ENCODE data around the gene IGSF6. TPM values are rescaled to one million over a fixed set of nuclear protein-coding genes. Genes with fewer than 3 reads are reported as not detected.

The IGSF6 gene
- total and polyA plus RNA-seq, 2 of the 13 experiments (the other 11 are each of a cell fraction or from before 2014, with no cell fraction given) = not detected

GRCh38 chr16:21638573-21638975 is 13.8 kb downstream of the IGSF6 start (continued):
- TF ChIP-seq ZNF512 (CRISPR knock-in tag; IDR thresholded peaks at IDR 0.05) (no peak), ZSCAN9 (CRISPR knock-in tag; IDR thresholded peaks at IDR 0.05; ENCODE audit: borderline replicate concordance) (peak; percentile 49; the same call in 1 of the 2 replicates), PREB (CRISPR knock-in tag; IDR thresholded peaks at IDR 0.05) (no peak), UBTF (CRISPR knock-in tag; IDR thresholded peaks at IDR 0.05) (no peak), SKI (IDR thresholded peaks at IDR 0.05; ENCODE audit: partially characterized antibody) (peak; percentile 43), HNRNPK (IDR thresholded peaks at IDR 0.05; ENCODE audit: low read depth, low read length, poor library complexity, severe bottlenecking) (no peak), SP5 (CRISPR knock-in tag; IDR thresholded peaks at IDR 0.05; ENCODE audit: borderline replicate concordance, low read depth) (peak; percentile 99), XBP1 (CRISPR knock-in tag; IDR thresholded peaks at IDR 0.05) (no peak), ZNF263 (CRISPR knock-in tag; IDR thresholded peaks at IDR 0.05) (no peak), TRAFD1 (CRISPR knock-in tag; IDR thresholded peaks at IDR 0.05; ENCODE audit: borderline replicate concordance) (no peak), ZNF441 (CRISPR knock-in tag; IDR thresholded peaks at IDR 0.05; ENCODE audit: borderline replicate concordance) (no peak), SYNCRIP (IDR thresholded peaks at IDR 0.05; ENCODE audit: insufficient read depth, low read depth, low read length) (no peak), SMAD9 (CRISPR knock-in tag; IDR thresholded peaks at IDR 0.05) (no peak), RFX1 (IDR thresholded peaks at IDR 0.05) (no peak), MLX (CRISPR knock-in tag; IDR thresholded peaks at IDR 0.05) (no peak; the same call in 1 of the 2 replicates), ZBTB39 (CRISPR knock-in tag; IDR thresholded peaks at IDR 0.05) (peak; percentile 80; the same call in 1 of the 2 replicates), ZBTB42 (CRISPR knock-in tag; IDR thresholded peaks at IDR 0.05) (no peak), ZNF781 (CRISPR knock-in tag; IDR thresholded peaks at IDR 0.05; ENCODE audit: borderline replicate concordance, not compliant biosample characterization) (no peak), HNF1B (CRISPR knock-in tag; IDR thresholded peaks at IDR 0.05) (no peak)
